DND-41 (cell line): Measurements from ENCODE around the gene HOXC10.

Experiments used
- CTCF ChIP-seq: IDR thresholded peaks from 2 replicates; pipeline ENCODE4 v1.5.1; 2012; ENCODE audit warnings: borderline replicate concordance, low read length, moderate library complexity, mild to moderate bottlenecking; ENCODE audit not compliant: poor library complexity, severe bottlenecking; ENCODE audit errors: extremely low read depth
- EZH2 ChIP-seq: IDR thresholded peaks from 3 replicates; pipeline ENCODE4 v1.6.1; 2012; ENCODE audit warnings: borderline replicate concordance, low read depth, mild to moderate bottlenecking, moderate library complexity, low read length, inconsistent platforms; ENCODE audit not compliant: severe bottlenecking

GRCh38 chr12:54038284-54038870 lies 53.4 kb downstream of the HOXC10 start:
- no peak for TF ChIP-seq CTCF
- TF ChIP-seq EZH2: no peak
